Measurements from ENCODE around the gene CPO.

GRCh38 chr2:206982360-206982955, 43.1 kb downstream of the CPO start:
- TF ChIP-seq CTCF (IDR thresholded peaks at IDR 0.05) (no peak), POLR2A (IDR thresholded peaks at IDR 0.05) (no peak), POLR2AphosphoS5 (IDR thresholded peaks at IDR 0.05) (no peak), EP300 (IDR thresholded peaks at IDR 0.05) (no peak)
